ENCODE measurements around the gene TPK1.

TPK1 gene

DNA sequence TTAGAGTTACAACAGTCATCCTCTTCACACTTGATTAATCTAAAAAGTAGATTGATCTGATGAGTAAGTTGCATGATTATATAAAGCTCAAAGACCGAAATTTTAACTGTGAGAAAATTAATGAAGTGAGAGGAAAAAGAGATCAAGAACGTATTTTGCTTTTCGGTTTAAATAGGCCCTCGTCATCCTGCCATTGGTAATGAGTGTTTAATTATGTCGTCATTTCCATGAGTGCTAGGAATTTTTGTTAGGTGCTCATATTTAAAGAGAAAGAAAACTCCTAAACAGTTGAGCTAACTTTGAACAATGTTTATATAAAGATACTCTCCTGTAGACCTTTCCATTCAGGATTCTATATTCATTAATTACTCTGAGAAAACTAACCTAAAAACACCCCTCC is 159.4 kb downstream of the TPK1 start:
- Histone ChIP-seq H3K4me3 (ENCODE audit: low read depth, low read length) (no peak overlapping the region), H3K9me3 (ENCODE audit: control insufficient read depth, insufficient read depth, low read depth, low read length) (no peaks in the 10 kb centered on the region), H3K36me3 (ENCODE audit: control insufficient read depth in 2 of 2, insufficient read depth in 1 of 2, low read length in 2 of 2) (no peaks in the 10 kb centered on the region), H3K4me1 (ENCODE audit: control insufficient read depth, insufficient read depth, low read length) (no peaks in the 10 kb centered on the region), H3K27ac (ENCODE audit: extremely low read depth, low read depth, low read length) (no peak overlapping the region)
- ChIA-PET CTCF (interaction anchor here (0.6 to 0.9 kb wide), 2 partner anchors 340 to 1737 kb away, joined by 3 to 5 read pairs; partner anchors contain the start of gene LLCFC1), POLR2A (no interaction called here)
- TF ChIP-seq FEZF1 (tag by site-specific recombination; IDR thresholded peaks at IDR 0.05) (no peak), KLF7 (tag by site-specific recombination; IDR thresholded peaks at IDR 0.05; ENCODE audit: borderline replicate concordance) (no peak), OSR2 (tag by site-specific recombination; IDR thresholded peaks at IDR 0.05) (no peak), ZNF211 (tag by site-specific recombination; IDR thresholded peaks at IDR 0.05; ENCODE audit: low read depth) (no peak), GLIS1 (tag by site-specific recombination; IDR thresholded peaks at IDR 0.05) (no peak), ZNF791 (tag by site-specific recombination; IDR thresholded peaks at IDR 0.05) (no peak), GLI2 (tag by site-specific recombination; IDR thresholded peaks at IDR 0.05; ENCODE audit: borderline replicate concordance, low read depth) (no peak), ZNF302 (tag by site-specific recombination; IDR thresholded peaks at IDR 0.05; ENCODE audit: low read depth) (no peak), ZNF248 (tag by site-specific recombination; IDR thresholded peaks at IDR 0.05) (no peak), MZF1 (tag by site-specific recombination; IDR thresholded peaks at IDR 0.05; ENCODE audit: borderline replicate concordance) (no peak), ZNF121 (tag by site-specific recombination; IDR thresholded peaks at IDR 0.05) (no peak), ZEB2 (tag by site-specific recombination; IDR thresholded peaks at IDR 0.05) (no peak), ZNF175 (tag by site-specific recombination; IDR thresholded peaks at IDR 0.05) (no peak), ZNF658 (tag by site-specific recombination; IDR thresholded peaks at IDR 0.05) (no peak), KLF10 (tag by site-specific recombination; IDR thresholded peaks at IDR 0.05) (no peak), ZNF16 (tag by site-specific recombination; IDR thresholded peaks at IDR 0.05; ENCODE audit: low read depth) (no peak)
- TF ChIP-seq, protein P1, sequence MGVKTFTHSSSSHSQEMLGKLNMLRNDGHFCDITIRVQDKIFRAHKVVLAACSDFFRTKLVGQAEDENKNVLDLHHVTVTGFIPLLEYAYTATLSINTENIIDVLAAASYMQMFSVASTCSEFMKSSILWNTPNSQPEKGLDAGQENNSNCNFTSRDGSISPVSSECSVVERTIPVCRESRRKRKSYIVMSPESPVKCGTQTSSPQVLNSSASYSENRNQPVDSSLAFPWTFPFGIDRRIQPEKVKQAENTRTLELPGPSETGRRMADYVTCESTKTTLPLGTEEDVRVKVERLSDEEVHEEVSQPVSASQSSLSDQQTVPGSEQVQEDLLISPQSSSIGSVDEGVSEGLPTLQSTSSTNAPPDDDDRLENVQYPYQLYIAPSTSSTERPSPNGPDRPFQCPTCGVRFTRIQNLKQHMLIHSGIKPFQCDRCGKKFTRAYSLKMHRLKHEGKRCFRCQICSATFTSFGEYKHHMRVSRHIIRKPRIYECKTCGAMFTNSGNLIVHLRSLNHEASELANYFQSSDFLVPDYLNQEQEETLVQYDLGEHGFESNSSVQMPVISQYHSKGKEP (tag by site-specific recombination; IDR thresholded peaks at IDR 0.05) = no peak
- TF ChIP-seq, protein P2, sequence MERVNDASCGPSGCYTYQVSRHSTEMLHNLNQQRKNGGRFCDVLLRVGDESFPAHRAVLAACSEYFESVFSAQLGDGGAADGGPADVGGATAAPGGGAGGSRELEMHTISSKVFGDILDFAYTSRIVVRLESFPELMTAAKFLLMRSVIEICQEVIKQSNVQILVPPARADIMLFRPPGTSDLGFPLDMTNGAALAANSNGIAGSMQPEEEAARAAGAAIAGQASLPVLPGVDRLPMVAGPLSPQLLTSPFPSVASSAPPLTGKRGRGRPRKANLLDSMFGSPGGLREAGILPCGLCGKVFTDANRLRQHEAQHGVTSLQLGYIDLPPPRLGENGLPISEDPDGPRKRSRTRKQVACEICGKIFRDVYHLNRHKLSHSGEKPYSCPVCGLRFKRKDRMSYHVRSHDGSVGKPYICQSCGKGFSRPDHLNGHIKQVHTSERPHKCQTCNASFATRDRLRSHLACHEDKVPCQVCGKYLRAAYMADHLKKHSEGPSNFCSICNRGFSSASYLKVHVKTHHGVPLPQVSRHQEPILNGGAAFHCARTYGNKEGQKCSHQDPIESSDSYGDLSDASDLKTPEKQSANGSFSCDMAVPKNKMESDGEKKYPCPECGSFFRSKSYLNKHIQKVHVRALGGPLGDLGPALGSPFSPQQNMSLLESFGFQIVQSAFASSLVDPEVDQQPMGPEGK (tag by site-specific recombination; IDR thresholded peaks at IDR 0.05) = no peak
- TF ChIP-seq, protein P3, sequence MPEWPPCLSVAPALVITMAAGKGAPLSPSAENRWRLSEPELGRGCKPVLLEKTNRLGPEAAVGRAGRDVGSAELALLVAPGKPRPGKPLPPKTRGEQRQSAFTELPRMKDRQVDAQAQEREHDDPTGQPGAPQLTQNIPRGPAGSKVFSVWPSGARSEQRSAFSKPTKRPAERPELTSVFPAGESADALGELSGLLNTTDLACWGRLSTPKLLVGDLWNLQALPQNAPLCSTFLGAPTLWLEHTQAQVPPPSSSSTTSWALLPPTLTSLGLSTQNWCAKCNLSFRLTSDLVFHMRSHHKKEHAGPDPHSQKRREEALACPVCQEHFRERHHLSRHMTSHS (tag by site-specific recombination; IDR thresholded peaks at IDR 0.05) = no peak

DNA sequence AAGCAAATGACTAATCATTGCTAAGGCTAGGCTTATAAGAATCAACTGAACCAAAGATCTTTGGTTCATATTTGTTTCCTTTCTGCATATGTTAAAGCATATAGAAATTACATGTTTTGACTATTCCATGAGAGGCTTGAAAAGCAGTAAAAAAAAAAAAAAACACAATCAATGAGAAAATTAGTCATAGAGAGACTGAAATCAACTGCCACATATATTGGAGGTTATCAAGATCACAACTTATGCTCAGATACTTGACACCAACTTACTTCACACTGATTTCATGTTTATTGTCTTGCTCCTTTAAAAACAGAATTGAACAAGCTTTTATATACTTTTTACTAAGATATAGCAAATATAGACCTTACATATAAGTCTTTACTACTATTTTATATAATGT is 161.3 kb downstream of the TPK1 start:
- Histone ChIP-seq H3K36me3 (ENCODE audit: control insufficient read depth in 2 of 2, insufficient read depth in 1 of 2, low read length in 2 of 2) (no peaks in the 10 kb centered on the region), H3K9me3 (ENCODE audit: control insufficient read depth, insufficient read depth, low read depth, low read length) (no peaks in the 10 kb centered on the region), H3K27ac (ENCODE audit: extremely low read depth, low read depth, low read length) (no peak overlapping the region), H3K4me1 (ENCODE audit: control insufficient read depth, insufficient read depth, low read length) (no peaks in the 10 kb centered on the region), H3K4me3 (ENCODE audit: low read depth, low read length) (no peak overlapping the region)
- POLR2A ChIA-PET = no interaction called here
- CTCF ChIA-PET = no interaction called here
- TF ChIP-seq ZIC2 (tag by site-specific recombination; IDR thresholded peaks at IDR 0.05) = no peak
- no peak for TF ChIP-seq ZNF140 (tag by site-specific recombination; IDR thresholded peaks at IDR 0.05)
- TF ChIP-seq ZNF221 (tag by site-specific recombination; IDR thresholded peaks at IDR 0.05; ENCODE audit: borderline replicate concordance) = no peak
- no peak for TF ChIP-seq ZNF624 (tag by site-specific recombination; IDR thresholded peaks at IDR 0.05)
- no peak for TF ChIP-seq KLF10 (tag by site-specific recombination; IDR thresholded peaks at IDR 0.05)
- no peak for TF ChIP-seq ZNF555 (tag by site-specific recombination; conservative IDR thresholded peaks at IDR 0.05)
- TF ChIP-seq ZNF19 (tag by site-specific recombination; IDR thresholded peaks at IDR 0.05; ENCODE audit: low read depth) = no peak
- TF ChIP-seq ZNF626 (tag by site-specific recombination; IDR thresholded peaks at IDR 0.05) = no peak
- TF ChIP-seq ZNF341 (tag by site-specific recombination; IDR thresholded peaks at IDR 0.05; ENCODE audit: low read depth) = no peak
- no peak for TF ChIP-seq MZF1 (tag by site-specific recombination; IDR thresholded peaks at IDR 0.05; ENCODE audit: borderline replicate concordance)
- TF ChIP-seq, protein P4, sequence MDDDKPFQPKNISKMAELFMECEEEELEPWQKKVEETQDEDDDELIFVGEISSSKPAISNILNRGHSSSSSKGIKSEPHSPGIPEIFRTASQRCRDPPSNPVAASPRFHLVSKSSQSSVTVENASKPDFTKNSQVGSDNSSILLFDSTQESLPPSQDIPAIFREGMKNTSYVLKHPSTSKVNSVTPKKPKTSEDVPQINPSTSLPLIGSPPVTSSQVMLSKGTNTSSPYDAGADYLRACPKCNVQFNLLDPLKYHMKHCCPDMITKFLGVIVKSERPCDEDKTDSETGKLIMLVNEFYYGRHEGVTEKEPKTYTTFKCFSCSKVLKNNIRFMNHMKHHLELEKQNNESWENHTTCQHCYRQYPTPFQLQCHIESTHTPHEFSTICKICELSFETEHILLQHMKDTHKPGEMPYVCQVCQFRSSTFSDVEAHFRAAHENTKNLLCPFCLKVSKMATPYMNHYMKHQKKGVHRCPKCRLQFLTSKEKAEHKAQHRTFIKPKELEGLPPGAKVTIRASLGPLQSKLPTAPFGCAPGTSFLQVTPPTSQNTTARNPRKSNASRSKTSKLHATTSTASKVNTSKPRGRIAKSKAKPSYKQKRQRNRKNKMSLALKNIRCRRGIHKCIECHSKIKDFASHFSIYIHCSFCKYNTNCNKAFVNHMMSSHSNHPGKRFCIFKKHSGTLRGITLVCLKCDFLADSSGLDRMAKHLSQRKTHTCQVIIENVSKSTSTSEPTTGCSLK (tag by site-specific recombination; IDR thresholded peaks at IDR 0.05) = no peak
- TF ChIP-seq ZNF677 (tag by site-specific recombination; IDR thresholded peaks at IDR 0.05) = no peak
- no peak for TF ChIP-seq ZNF138 (tag by site-specific recombination; IDR thresholded peaks at IDR 0.05; ENCODE audit: borderline replicate concordance)
- no peak for TF ChIP-seq ZBTB48 (tag by site-specific recombination; IDR thresholded peaks at IDR 0.05)
- TF ChIP-seq ZBTB1 (tag by site-specific recombination; IDR thresholded peaks at IDR 0.05) = no peak
- TF ChIP-seq ZNF302 (tag by site-specific recombination; IDR thresholded peaks at IDR 0.05; ENCODE audit: low read depth) = no peak

Measured in HEK293 (cell line).